Vein endothelial cell (primary cell): ENCODE results near the gene C1QTNF9B. TPM values are rescaled to one million over a fixed set of nuclear protein-coding genes. Genes with fewer than 3 reads are reported as not detected.

ENCODE experiments used
- total RNA-seq: library from RNA; depleted of rRNA; stranded (reverse); fragments of >200 nt; gene quantifications from 2 replicates; pipeline ENCODE4 v1.2.3, GENCODE V29; 2012

The C1QTNF9B gene
- total RNA-seq = not detected in 2 replicates

DNA sequence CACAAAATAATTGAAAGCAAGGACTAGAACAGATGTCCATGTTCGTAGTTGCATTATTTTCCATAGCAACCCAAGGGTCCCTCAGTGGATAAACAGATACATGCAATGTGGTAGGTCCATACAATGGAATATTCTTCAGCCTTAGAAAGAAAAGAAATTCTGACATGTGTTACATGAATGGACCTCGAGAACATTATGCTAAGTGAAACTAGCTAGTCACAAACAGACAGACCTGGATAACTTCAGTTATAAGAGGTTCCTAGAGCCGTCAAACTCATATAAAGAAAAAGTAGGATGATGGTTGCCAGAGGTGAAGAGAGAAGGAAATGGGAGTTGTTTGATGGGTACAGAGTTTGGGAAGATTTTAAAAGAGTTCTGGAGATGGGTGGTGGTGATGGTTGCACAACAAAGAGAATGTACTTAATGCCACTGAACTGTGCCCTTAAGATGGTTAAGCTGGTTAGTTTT, at the start of gene C1QTNF9B:
Gene C1QTNF9B (minus strand): TSS at position 51 of the 468 bp plus-strand sequence.

DNA sequence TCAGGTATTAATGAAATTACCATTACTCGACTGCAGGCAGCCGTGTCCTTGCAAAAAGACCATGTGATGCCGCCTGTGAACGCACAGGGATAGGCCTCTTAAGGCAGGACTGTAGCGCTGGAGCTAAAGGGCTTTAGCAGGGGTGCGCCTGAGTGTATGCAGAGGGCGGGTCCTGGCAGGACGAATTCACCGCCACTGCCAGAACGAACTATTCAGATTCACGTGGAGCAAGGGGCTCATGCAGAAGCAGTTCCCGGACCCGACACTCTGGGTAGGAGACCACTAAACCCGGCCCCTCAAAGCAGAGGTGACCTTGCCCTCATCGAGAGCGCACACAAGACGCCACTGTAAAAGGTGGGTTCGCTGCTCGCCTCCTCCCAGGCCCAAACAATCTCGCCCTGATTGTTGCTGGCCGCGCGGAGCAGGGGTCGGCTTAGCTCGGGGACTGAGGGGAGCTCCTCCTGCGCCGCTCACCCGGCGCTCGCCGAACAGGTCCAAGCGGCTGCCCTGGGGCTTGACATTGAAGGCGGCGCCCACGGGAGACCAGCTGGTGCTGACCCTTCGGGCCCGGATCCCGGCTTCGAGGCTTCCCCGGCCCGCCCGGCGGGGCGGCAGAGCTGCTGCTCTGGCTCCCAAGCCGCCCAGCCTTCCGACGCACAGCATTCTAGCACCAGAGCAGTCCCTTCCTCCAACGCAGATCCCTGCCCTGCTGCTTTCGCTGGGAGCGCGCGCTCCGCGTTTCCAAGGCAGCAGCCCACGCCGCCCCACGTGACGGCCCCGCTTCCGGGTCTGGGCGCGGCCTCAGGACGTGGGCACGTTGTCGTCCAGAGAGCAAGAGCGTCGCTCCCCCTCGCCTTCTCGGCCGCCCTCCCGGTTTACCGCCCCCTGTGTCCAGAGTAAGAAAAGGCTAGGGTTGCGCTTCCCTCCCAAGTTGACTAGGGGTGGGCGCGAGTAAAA, 8.4 kb downstream of the C1QTNF9B start, which contains the start of gene MIPEP:
Gene MIPEP (minus strand): TSS at position 743 of the 957 bp plus-strand sequence. CDS start 80 bp downstream, at position 663.

Other genes with a start within 250 kb of the C1QTNF9B start
- 11.1 and 17.0 TPM in 2 replicates for gene MIPEP, start 8.1 kb downstream of the C1QTNF9B start, total RNA-seq